Glutamatergic neuron (in vitro differentiated cells): ENCODE measurements around the gene NUDCD3. TPM values are rescaled to one million over a fixed set of nuclear protein-coding genes. Genes with fewer than 3 reads are reported as not detected.

Source experiments
- DNase-seq: peaks from one replicate; pipeline ENCODE4 v3.0.0; 2022
- H3K27ac Mint-ChIP-seq: one replicate; pipeline ENCODE4 v1.8.0; 2020; ENCODE audit warnings: mild to moderate bottlenecking, mixed read lengths, inconsistent platforms; ENCODE audit not compliant: unreplicated experiment
- H3K27me3 Mint-ChIP-seq: one replicate; pipeline ENCODE4 v1.8.0; 2020; ENCODE audit warnings: mild to moderate bottlenecking, moderate library complexity, mixed read lengths, inconsistent platforms; ENCODE audit not compliant: unreplicated experiment
- H3K36me3 Mint-ChIP-seq: one replicate; pipeline ENCODE4 v1.8.0; 2020; ENCODE audit warnings: mild to moderate bottlenecking, mixed read lengths, inconsistent platforms; ENCODE audit not compliant: unreplicated experiment
- H3K4me1 Mint-ChIP-seq: one replicate; pipeline ENCODE4 v1.8.0; 2020; ENCODE audit warnings: mild to moderate bottlenecking, low read depth, mixed read lengths, inconsistent platforms; ENCODE audit not compliant: unreplicated experiment
- H3K4me3 Mint-ChIP-seq: one replicate; pipeline ENCODE4 v1.8.0; 2020; ENCODE audit warnings: mild to moderate bottlenecking, mixed read lengths, inconsistent platforms; ENCODE audit not compliant: unreplicated experiment
- H3K9me3 Mint-ChIP-seq: one replicate; pipeline ENCODE4 v1.8.0; 2020; ENCODE audit warnings: mild to moderate bottlenecking, moderate library complexity, mixed read lengths, inconsistent platforms; ENCODE audit not compliant: unreplicated experiment
- CTCF ChIP-seq: fragments of 200-600 bp; sonication (generic); IDR thresholded peaks from one replicate; pipeline ENCODE4 v1.5.0; 2021; ENCODE audit not compliant: partially characterized antibody, unreplicated experiment
- total RNA-seq: library from RNA; stranded (reverse); fragmentation: NEBNext Ultra II Directional; extraction: Animal tissue kit (Norgen Biotek cat#: 25700); gene quantifications from one replicate; pipeline ENCODE4 v1.2.1, GENCODE V29; 2021; ENCODE audit not compliant: unreplicated experiment

Gene NUDCD3
- total RNA-seq, 1 donor from 2014 or later, result 151 TPM

- H3K36me3 Mint-ChIP-seq, result no peaks in the 10 kb centered on the region
- H3K27me3 Mint-ChIP-seq, result no peaks in the 10 kb centered on the region
- peaks cover 1% of the 10 kb centered on the region for H3K9me3 Mint-ChIP-seq
- no peak overlapping the region for H3K27ac Mint-ChIP-seq
- no peak for TF ChIP-seq CTCF
- DNase-seq, result no peak
- no peak overlapping the region for H3K4me3 Mint-ChIP-seq
- peaks cover 2% of the 10 kb centered on the region for H3K4me1 Mint-ChIP-seq
These were observed 35.3 kb downstream of the NUDCD3 start for GRCh38 chr7:44455155-44455554.

- H3K4me1 Mint-ChIP-seq, result peaks cover 2% of the 10 kb centered on the region
- peaks cover under 1% of the 10 kb centered on the region for H3K27me3 Mint-ChIP-seq
- H3K36me3 Mint-ChIP-seq, result no peaks in the 10 kb centered on the region
- H3K4me3 Mint-ChIP-seq, result no peak overlapping the region
- H3K9me3 Mint-ChIP-seq, result peaks cover 1% of the 10 kb centered on the region
- TF ChIP-seq CTCF, result no peak
- no peak overlapping the region for H3K27ac Mint-ChIP-seq
- no peak for DNase-seq
These were observed 36.1 kb downstream of the NUDCD3 start for GRCh38 chr7:44454348-44454747.

- H3K9me3 Mint-ChIP-seq, result peaks cover 1% of the 10 kb centered on the region
- peaks cover 17% of the 10 kb centered on the region for H3K4me1 Mint-ChIP-seq
- H3K27me3 Mint-ChIP-seq, result peaks cover 11% of the 10 kb centered on the region
- no peak for TF ChIP-seq CTCF
- no peak for DNase-seq
- no peaks in the 10 kb centered on the region for H3K36me3 Mint-ChIP-seq
- H3K4me3 Mint-ChIP-seq, result no peak overlapping the region
- no peak overlapping the region for H3K27ac Mint-ChIP-seq
These were observed 39.3 kb downstream of the NUDCD3 start for GRCh38 chr7:44451123-44451522.

- Mint-ChIP-seq H3K4me1 (peaks cover 17% of the 10 kb centered on the region), H3K9me3 (peaks cover 1% of the 10 kb centered on the region), H3K36me3 (no peaks in the 10 kb centered on the region), H3K27ac (no peak overlapping the region), H3K4me3 (no peak overlapping the region), H3K27me3 (peaks cover 11% of the 10 kb centered on the region)
- TF ChIP-seq CTCF, result no peak
- no peak for DNase-seq
These were observed 40.9 kb downstream of the NUDCD3 start for GRCh38 chr7:44449584-44449928.

DNA sequence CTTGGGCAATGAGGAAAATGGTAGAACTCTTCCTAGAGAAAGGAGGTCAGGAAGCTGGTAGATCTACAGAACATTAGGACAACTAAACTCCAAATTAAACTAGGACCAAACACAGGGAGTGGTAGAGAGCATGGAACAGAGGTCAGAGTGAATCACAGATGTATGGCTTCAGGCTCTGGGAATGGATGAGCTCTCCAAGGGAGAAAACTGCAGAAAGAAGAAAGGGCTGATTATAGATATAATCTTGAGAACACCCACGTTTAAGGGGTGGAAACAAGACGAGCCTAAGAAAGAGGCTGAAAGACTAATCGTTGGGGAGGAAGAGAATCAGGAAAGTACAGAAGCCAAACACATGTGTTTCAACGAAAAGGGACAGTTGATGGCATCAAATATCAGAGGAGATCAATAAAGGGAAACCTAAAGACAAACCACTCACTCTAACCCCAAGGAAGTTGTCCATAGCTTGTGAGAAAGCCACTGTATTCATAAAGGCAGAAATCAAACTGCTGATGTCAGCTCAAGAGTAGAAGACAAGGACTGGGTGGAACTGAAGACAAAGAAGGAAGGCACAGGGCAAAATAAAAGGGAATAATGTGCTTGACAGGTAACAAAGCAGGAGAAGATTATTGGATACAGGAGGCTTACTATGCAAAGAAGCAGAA, 41.4 kb downstream of the NUDCD3 start:
- no peak for TF ChIP-seq CTCF
- peaks cover 11% of the 10 kb centered on the region for H3K27me3 Mint-ChIP-seq
- H3K27ac Mint-ChIP-seq, result peak overlapping the region; percentile 10
- H3K9me3 Mint-ChIP-seq, result peaks cover 1% of the 10 kb centered on the region
- peak overlapping the region; percentile 7 for H3K4me3 Mint-ChIP-seq
- peaks cover 17% of the 10 kb centered on the region for H3K4me1 Mint-ChIP-seq
- no peak for DNase-seq
- no peaks in the 10 kb centered on the region for H3K36me3 Mint-ChIP-seq
